IMR-90 (cell line): ENCODE results near the gene ILDR2. TPM values are rescaled to one million over a fixed set of nuclear protein-coding genes. Genes with fewer than 3 reads are reported as not detected.

Source experiments
- ATAC-seq: fragments of 200-7000 bp; cut with Tn5 transposase; 2 replicates; pipeline ENCODE4 v1.9.1; 2020; ENCODE audit warnings: low read depth, mild to moderate bottlenecking, moderate library complexity
- BruUV-seq: library from RNA; stranded (reverse); fragments of 400-500 nt; replicated peaks from 2 replicates; lab custom pipeline; 2021; lab: Mats Ljungman, UMichigan
- CTCF ChIA-PET: fragments of 300-600 bp; formaldehyde crosslinking; extraction: SDS; loops from one replicate; lab custom pipeline; 2021; ENCODE audit warnings: antibody characterized with exemption; lab: Yijun Ruan, JAX
- POLR2A ChIA-PET: fragments of 300-600 bp; sonication (Branson Sonifier 250); formaldehyde crosslinking; loops from one replicate; lab custom pipeline; 2022; ENCODE audit warnings: antibody characterized with exemption; ENCODE audit not compliant: unreplicated experiment; lab: Charles Lee
- DNase-seq: peaks from one replicate; pipeline ENCODE4 v3.0.0; 2013
- H2AFZ ChIP-seq: replicated peaks from 2 replicates; pipeline ENCODE3; 2013; ENCODE audit warnings: low read length, mild to moderate bottlenecking; ENCODE audit not compliant: poor library complexity
- H2AK5ac ChIP-seq: 2 replicates; pipeline ENCODE4 v1.6.1; 2013; ENCODE audit warnings: low read depth, low read length, inconsistent platforms
- H2AK9ac ChIP-seq: replicated peaks from 2 replicates; pipeline ENCODE3; 2013; ENCODE audit warnings: mild to moderate bottlenecking, low read depth, low read length, moderate library complexity; ENCODE audit not compliant: poor library complexity
- H2BK120ac ChIP-seq: 2 replicates; pipeline ENCODE4 v1.6.1; 2013; ENCODE audit warnings: low read depth, low read length, inconsistent platforms
- H2BK15ac ChIP-seq: 3 replicates; pipeline ENCODE4 v1.6.1; 2013; ENCODE audit warnings: low read depth, low read length, inconsistent platforms
- H2BK20ac ChIP-seq: 2 replicates; pipeline ENCODE4 v1.6.1; 2013; ENCODE audit warnings: low read depth, mild to moderate bottlenecking, inconsistent platforms, low read length, moderate library complexity
- H2BK5ac ChIP-seq: 2 replicates; pipeline ENCODE4 v1.6.1; 2013; ENCODE audit warnings: mild to moderate bottlenecking, low read depth, low read length, inconsistent platforms; ENCODE audit not compliant: poor library complexity, severe bottlenecking
- H3K14ac ChIP-seq: replicated peaks from 2 replicates; pipeline ENCODE4 v1.6.1; 2013; ENCODE audit warnings: low read depth, low read length, inconsistent platforms
- H3K18ac ChIP-seq: 2 replicates; pipeline ENCODE4 v1.6.1; 2013; ENCODE audit warnings: low read depth, low read length, control low read depth
- H3K23ac ChIP-seq: 2 replicates; pipeline ENCODE4 v1.6.1; 2013; ENCODE audit warnings: low read depth, low read length, inconsistent platforms
- H3K27ac ChIP-seq: 2 replicates; pipeline ENCODE4 v1.5.1; 2013; ENCODE audit warnings: mild to moderate bottlenecking, control low read depth, low read length; ENCODE audit not compliant: insufficient read depth
- H3K27me3 ChIP-seq: 2 replicates; pipeline ENCODE4 v1.6.1; 2013; ENCODE audit warnings: low read length; ENCODE audit not compliant: control insufficient read depth, insufficient read depth
- H3K36me3 ChIP-seq: 2 replicates; pipeline ENCODE4 v1.6.1; 2013; ENCODE audit warnings: low read length, mixed read lengths; ENCODE audit not compliant: control insufficient read depth, insufficient read depth
- H3K4ac ChIP-seq: 2 replicates; pipeline ENCODE4 v1.6.1; 2013; ENCODE audit warnings: low read depth, low read length, inconsistent platforms
- H3K4me1 ChIP-seq: 2 replicates; pipeline ENCODE4 v1.6.1; 2013; ENCODE audit warnings: low read length, mixed read lengths; ENCODE audit not compliant: control insufficient read depth, insufficient read depth
- H3K4me2 ChIP-seq: 2 replicates; pipeline ENCODE4 v1.6.1; 2013; ENCODE audit warnings: low read depth, mild to moderate bottlenecking, control low read depth, low read length, moderate library complexity
- H3K4me3 ChIP-seq: 2 replicates; pipeline ENCODE4 v1.5.1; 2013; ENCODE audit warnings: low read depth, mild to moderate bottlenecking, control low read depth, low read length, moderate library complexity; ENCODE audit not compliant: insufficient read depth
- H3K56ac ChIP-seq: 2 replicates; pipeline ENCODE4 v1.6.1; 2013; ENCODE audit warnings: low read length, inconsistent platforms; ENCODE audit not compliant: insufficient read depth; ENCODE audit errors: extremely low read depth
- H3K79me1 ChIP-seq, 2 experiments: 2 replicates each; pipeline ENCODE4 v1.6.1; 2013; ENCODE audit warnings: low read length in 2 of 2, inconsistent platforms in 1 of 2, low read depth in 1 of 2
- H3K9ac ChIP-seq: 2 replicates; pipeline ENCODE4 v1.6.1; 2013; ENCODE audit warnings: low read depth, low read length, control low read depth
- H3K9me1 ChIP-seq: 2 replicates; pipeline ENCODE4 v1.6.1; 2013; ENCODE audit warnings: low read length, inconsistent platforms; ENCODE audit not compliant: insufficient read depth
- H3K9me3 ChIP-seq: 2 replicates; pipeline ENCODE4 v1.6.1; 2013; ENCODE audit warnings: low read length; ENCODE audit not compliant: control insufficient read depth, insufficient read depth
- H4K20me1 ChIP-seq: 2 replicates; pipeline ENCODE4 v1.6.1; 2013; ENCODE audit warnings: low read length, inconsistent platforms; ENCODE audit not compliant: insufficient read depth
- H4K5ac ChIP-seq: 2 replicates; pipeline ENCODE4 v1.6.1; 2013; ENCODE audit warnings: mild to moderate bottlenecking, low read depth, low read length, control low read depth
- H4K8ac ChIP-seq, 2 experiments: 2 replicates each; pipeline ENCODE4 v1.6.1; 2013; ENCODE audit warnings: low read depth in 2 of 2, low read length in 2 of 2, control low read depth in 1 of 2, inconsistent platforms in 1 of 2
- H4K91ac ChIP-seq: 2 replicates; pipeline ENCODE4 v1.6.1; 2013; ENCODE audit warnings: low read depth, low read length, inconsistent platforms; ENCODE audit not compliant: insufficient read depth
- WGBS, 2 experiments: methylation state at CpG; one replicate each; pipeline versions ENCODE4 v1.1.5 to v1.1.7; 2013; ENCODE audit warnings: missing lambda C conversion rate in 2 of 2; ENCODE audit not compliant: insufficient read length in 1 of 2; ENCODE audit errors: extremely low coverage in 2 of 2; 5-methylcytosine and 5-hydroxymethylcytosine counted together
- dilution Hi-C: fragments of 300-500 bp; cut with HindIII; formaldehyde crosslinking; loops from one replicate; pipeline ENCODE4 v1.14.3; 2018; ENCODE audit warnings: low sequenced_read_pairs; ENCODE audit not compliant: unreplicated experiment
- in situ Hi-C: fragments of 300-500 bp; cut with MboI; formaldehyde crosslinking; loops from 3 replicates; pipeline ENCODE4 v1.14.3; 2019; ENCODE audit warnings: low sequenced_read_pairs, inconsistent platforms, mixed read lengths
- intact Hi-C: fragments of 100-400 bp; cut with micrococcal nuclease; formaldehyde crosslinking; loops from 2 replicates; pipeline ENCODE4 v1.10.0; 2022
- polyA plus RNA-seq, 3 experiments: library from polyadenylated mRNA; depleted of rRNA; stranded (reverse); fragments of >200 nt; gene quantifications; 2 replicates each; pipeline ENCODE4 v1.2.3, GENCODE V29; 2012; ENCODE audit warnings: low replicate concordance in 1 of 3
- total RNA-seq: library from RNA; depleted of rRNA; stranded (reverse); fragments of >200 nt; gene quantifications from 2 replicates; pipeline ENCODE4 v1.2.3, GENCODE V29; 2012
- TF ChIP-seq, protein P1 (sequence below): fragments of 150-350 bp; IDR thresholded peaks from 2 replicates; pipeline ENCODE4 v1.6.1; 2016; ENCODE audit warnings: low read depth, mild to moderate bottlenecking, low read length, moderate library complexity, borderline replicate concordance

ILDR2 gene
- total and polyA plus RNA-seq, 2 of the 4 experiments (the other 2 are of a cell fraction): under 0.01 TPM; not detected in 1

DNA sequence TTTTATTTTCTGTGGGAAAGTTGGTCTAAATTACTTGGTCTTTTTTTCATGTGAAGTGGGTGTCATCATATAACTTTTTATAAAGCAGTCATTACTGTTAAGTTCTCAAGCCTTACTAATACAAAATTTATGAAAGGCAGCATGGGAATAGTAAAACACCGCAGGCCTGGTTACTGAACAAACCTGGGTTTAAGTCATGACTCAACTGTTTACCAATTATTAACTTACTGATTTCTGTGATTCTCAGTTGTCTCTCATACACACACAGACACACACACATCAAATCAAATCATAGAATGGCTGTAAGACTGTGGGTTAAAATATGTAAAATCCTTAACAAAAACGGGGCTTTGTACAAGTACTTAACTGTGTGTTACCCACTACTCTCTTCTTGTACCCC lies 28.4 kb upstream of the ILDR2 start:
- H3K27me3 ChIP-seq: no peaks in the 10 kb centered on the region
- no TSS peak for BruUV-seq

More for the DNA sequence above, 28.4 kb upstream of the ILDR2 start:
- intact Hi-C loops: no loop called here
- Histone ChIP-seq H3K9ac (no peak overlapping the region), H2AFZ (no peak overlapping the region), H3K4ac (no peak overlapping the region), H3K36me3 (no peaks in the 10 kb centered on the region), H3K9me1 (no peaks in the 10 kb centered on the region), H3K4me2 (no peak overlapping the region), H3K9me3 (no peaks in the 10 kb centered on the region), H3K79me1 (no peaks in the 10 kb centered on the region), H2BK15ac (no peak overlapping the region), H4K5ac (no peak overlapping the region), H3K23ac (no peak overlapping the region), H3K56ac (no peak overlapping the region), H2BK5ac (no peak overlapping the region), H3K18ac (no peak overlapping the region), H2BK120ac (no peak overlapping the region), H4K20me1 (no peaks in the 10 kb centered on the region), H3K27ac (no peak overlapping the region), H3K14ac (no peak overlapping the region), H2AK9ac (no peak overlapping the region), H3K4me3 (no peak overlapping the region), H4K91ac (no peak overlapping the region), H3K4me1 (no peaks in the 10 kb centered on the region), H4K8ac (no peak overlapping the region), H2BK20ac (no peak overlapping the region), H2AK5ac (no peak overlapping the region)
- ATAC-seq (no peak), DNase-seq (no peak)
- TF ChIP-seq, protein P1, sequence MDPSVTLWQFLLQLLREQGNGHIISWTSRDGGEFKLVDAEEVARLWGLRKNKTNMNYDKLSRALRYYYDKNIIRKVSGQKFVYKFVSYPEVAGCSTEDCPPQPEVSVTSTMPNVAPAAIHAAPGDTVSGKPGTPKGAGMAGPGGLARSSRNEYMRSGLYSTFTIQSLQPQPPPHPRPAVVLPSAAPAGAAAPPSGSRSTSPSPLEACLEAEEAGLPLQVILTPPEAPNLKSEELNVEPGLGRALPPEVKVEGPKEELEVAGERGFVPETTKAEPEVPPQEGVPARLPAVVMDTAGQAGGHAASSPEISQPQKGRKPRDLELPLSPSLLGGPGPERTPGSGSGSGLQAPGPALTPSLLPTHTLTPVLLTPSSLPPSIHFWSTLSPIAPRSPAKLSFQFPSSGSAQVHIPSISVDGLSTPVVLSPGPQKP: no peak
- WGBS, 2 experiments: no CpG with 5 or more reads among the region's 2 CpGs
- ChIA-PET POLR2A (no interaction called here), CTCF (no interaction called here)
- in situ Hi-C loops: no loop called here
- dilution Hi-C loops: no loop called here
